OCI-LY1 (cell line): Measurements from ENCODE around the gene TEAD1.

Experiments
- H2AFZ ChIP-seq: fragments of 200-600 bp; sonication (generic), shearing (Covaris generic); 2 replicates; pipeline ENCODE4 v1.6.0; 2014; ENCODE audit warnings: antibody characterized with exemption, mild to moderate bottlenecking, low read length
- H3F3A ChIP-seq: fragments of 200-600 bp; sonication (generic), shearing (Covaris generic); 2 replicates; pipeline ENCODE4 v1.6.0; 2014; ENCODE audit warnings: mild to moderate bottlenecking, antibody characterized with exemption, low read length, moderate library complexity; ENCODE audit not compliant: insufficient read depth
- H3K27ac ChIP-seq: fragments of 200-600 bp; sonication (generic); 2 replicates; pipeline ENCODE4 v1.5.1; 2014; ENCODE audit warnings: low read length, mixed run types, mild to moderate bottlenecking, low read depth; ENCODE audit not compliant: poor library complexity, severe bottlenecking
- H3K27me3 ChIP-seq: fragments of 200-600 bp; sonication (generic); 2 replicates; pipeline ENCODE4 v1.6.0; 2014; ENCODE audit warnings: antibody characterized with exemption, mild to moderate bottlenecking, low read length, moderate library complexity; ENCODE audit not compliant: insufficient read depth
- H3K36me3 ChIP-seq: fragments of 200-600 bp; sonication (generic); 2 replicates; pipeline ENCODE4 v1.6.1; 2014; ENCODE audit warnings: mild to moderate bottlenecking, antibody characterized with exemption, low read length, moderate library complexity, mixed read lengths; ENCODE audit not compliant: insufficient read depth
- H3K4me1 ChIP-seq: fragments of 200-600 bp; sonication (generic); 2 replicates; pipeline ENCODE4 v1.5.1; 2014; ENCODE audit warnings: mild to moderate bottlenecking, low read length, moderate library complexity; ENCODE audit not compliant: insufficient read depth, severe bottlenecking
- H3K4me2 ChIP-seq: fragments of 200-600 bp; sonication (generic), shearing (Covaris generic); 2 replicates; pipeline ENCODE4 v1.6.1; 2014; ENCODE audit warnings: low read length
- H3K4me3 ChIP-seq: fragments of 200-600 bp; sonication (generic); 2 replicates; pipeline ENCODE4 v1.5.1; 2014; ENCODE audit warnings: low read length, low read depth, mild to moderate bottlenecking, mixed read lengths; ENCODE audit not compliant: poor library complexity, severe bottlenecking
- H3K79me2 ChIP-seq: fragments of 200-600 bp; shearing (Covaris generic); 2 replicates; pipeline ENCODE4 v1.6.1; 2016; ENCODE audit warnings: mixed run types, low read length, mixed read lengths; ENCODE audit not compliant: insufficient read depth
- H3K9ac ChIP-seq: fragments of 200-600 bp; sonication (generic), shearing (Covaris generic); 2 replicates; pipeline ENCODE4 v1.6.1; 2014; ENCODE audit warnings: mild to moderate bottlenecking, low read length, mixed read lengths
- H3K9me2 ChIP-seq: fragments of 200-600 bp; sonication (generic), shearing (Covaris generic); 2 replicates; pipeline ENCODE4 v1.6.1; 2014; ENCODE audit warnings: low read depth, mild to moderate bottlenecking, low read length, mixed read lengths
- H3K9me3 ChIP-seq: fragments of 200-600 bp; shearing (Covaris generic); 2 replicates; pipeline ENCODE4 v1.6.1; 2014; ENCODE audit warnings: low read length, mixed read lengths
- H4K20me1 ChIP-seq: fragments of 200-600 bp; sonication (generic), shearing (Covaris generic); 2 replicates; pipeline ENCODE4 v1.6.0; 2016; ENCODE audit warnings: mild to moderate bottlenecking, low read length; ENCODE audit not compliant: insufficient read depth
- CTCF ChIP-seq: fragments of 200-600 bp; sonication (generic), shearing (Covaris generic); IDR thresholded peaks from 2 replicates; pipeline ENCODE4 v1.5.1; 2017; ENCODE audit warnings: mild to moderate bottlenecking, antibody characterized with exemption, low read length, moderate library complexity, mixed read lengths
- EZH2 ChIP-seq: fragments of 200-600 bp; sonication (generic), shearing (Covaris generic); IDR thresholded peaks from 2 replicates; pipeline ENCODE4 v1.8.0; 2017; ENCODE audit warnings: borderline replicate concordance, mixed run types, mild to moderate bottlenecking, antibody characterized with exemption, low read length, moderate library complexity, mixed read lengths

TEAD1 gene

GRCh38 chr11:12695873-12696272 is 21.7 kb downstream of the TEAD1 start:
- H2AFZ ChIP-seq = no peak overlapping the region
- TF ChIP-seq EZH2 (no peak), CTCF (no peak)
- H3K79me2 ChIP-seq = no peaks in the 10 kb centered on the region
- no peaks in the 10 kb centered on the region for H3F3A ChIP-seq
- H3K4me1 ChIP-seq = no peaks in the 10 kb centered on the region
- no peak overlapping the region for H3K4me3 ChIP-seq
- no peaks in the 10 kb centered on the region for H3K9me2 ChIP-seq
- no peaks in the 10 kb centered on the region for H3K27me3 ChIP-seq
- H3K27ac ChIP-seq = no peak overlapping the region
- no peaks in the 10 kb centered on the region for H3K36me3 ChIP-seq
- H3K9me3 ChIP-seq = no peaks in the 10 kb centered on the region
- no peak overlapping the region for H3K9ac ChIP-seq
- no peak overlapping the region for H3K4me2 ChIP-seq
- H4K20me1 ChIP-seq = no peaks in the 10 kb centered on the region

GRCh38 chr11:12696911-12697581 is 22.8 kb downstream of the TEAD1 start:
- H3K27ac ChIP-seq = no peak overlapping the region
- H3K9me2 ChIP-seq = no peaks in the 10 kb centered on the region
- no peak overlapping the region for H2AFZ ChIP-seq
- no peaks in the 10 kb centered on the region for H3F3A ChIP-seq
- no peak for TF ChIP-seq EZH2
- TF ChIP-seq CTCF = no peak
- H3K9ac ChIP-seq = no peak overlapping the region
- H3K9me3 ChIP-seq = no peaks in the 10 kb centered on the region
- H4K20me1 ChIP-seq = no peaks in the 10 kb centered on the region
- H3K4me3 ChIP-seq = no peak overlapping the region
- H3K4me2 ChIP-seq = no peak overlapping the region
- no peaks in the 10 kb centered on the region for H3K4me1 ChIP-seq
- H3K27me3 ChIP-seq = no peaks in the 10 kb centered on the region
- no peaks in the 10 kb centered on the region for H3K36me3 ChIP-seq
- H3K79me2 ChIP-seq = no peaks in the 10 kb centered on the region

GRCh38 chr11:12698048-12698447 is 23.8 kb downstream of the TEAD1 start:
- no peak overlapping the region for H3K9ac ChIP-seq
- no peak overlapping the region for H3K4me3 ChIP-seq
- H3K36me3 ChIP-seq = no peaks in the 10 kb centered on the region
- H3K27me3 ChIP-seq = no peaks in the 10 kb centered on the region
- no peak for TF ChIP-seq CTCF
- no peak for TF ChIP-seq EZH2
- no peaks in the 10 kb centered on the region for H3K9me3 ChIP-seq
- no peak overlapping the region for H3K4me2 ChIP-seq
- no peaks in the 10 kb centered on the region for H3K9me2 ChIP-seq
- H2AFZ ChIP-seq = no peak overlapping the region
- H4K20me1 ChIP-seq = no peaks in the 10 kb centered on the region
- no peaks in the 10 kb centered on the region for H3F3A ChIP-seq
- no peaks in the 10 kb centered on the region for H3K4me1 ChIP-seq
- no peaks in the 10 kb centered on the region for H3K79me2 ChIP-seq
- no peak overlapping the region for H3K27ac ChIP-seq
